CD8-positive, alpha-beta memory T cell (primary cell): ENCODE data around the gene ARHGAP27. TPM values are rescaled to one million over a fixed set of nuclear protein-coding genes. Genes with fewer than 3 reads are reported as not detected.
"Not testable (repeated sequence)": the region's sequence is repeated elsewhere in the genome, so short reads cannot be mapped to it uniquely, and the experiment has no call there.

Experiments
- CTCF ChIA-PET: fragments of 350-600 bp; sonication (Branson Sonifier 250); formaldehyde crosslinking; loops from one replicate; lab custom pipeline; 2021; ENCODE audit warnings: antibody characterized with exemption; lab: Charles Lee
- POLR2A ChIA-PET: fragments of 350-600 bp; sonication (Branson Sonifier 250); formaldehyde crosslinking; loops from one replicate; lab custom pipeline; 2021; ENCODE audit warnings: antibody characterized with exemption; lab: Charles Lee
- DNase-seq, 5 donors: peaks; one replicate each; pipeline versions ENCODE4 v3.0.0 to v3.0.0-alpha.2; 2020 to 2022; ENCODE audit warnings: mixed read lengths in 1 of 5
- H3K27ac ChIP-seq: one replicate; pipeline ENCODE4 v1.7.0; 2013; ENCODE audit warnings: low read depth, mild to moderate bottlenecking, low read length, moderate library complexity
- H3K27me3 ChIP-seq: 2 replicates; pipeline ENCODE4 v1.7.0; 2013; ENCODE audit warnings: low read length, mild to moderate bottlenecking; ENCODE audit not compliant: insufficient read depth, poor library complexity, severe bottlenecking
- H3K36me3 ChIP-seq: 2 replicates; pipeline ENCODE4 v1.7.0; 2013; ENCODE audit warnings: mild to moderate bottlenecking, low read length, moderate library complexity; ENCODE audit not compliant: insufficient read depth
- H3K4me1 ChIP-seq: 2 replicates; pipeline ENCODE4 v1.7.0; 2013; ENCODE audit warnings: mild to moderate bottlenecking, low read length, moderate library complexity; ENCODE audit not compliant: insufficient read depth
- H3K4me3 ChIP-seq: 2 replicates; pipeline ENCODE4 v1.7.0; 2013; ENCODE audit warnings: mild to moderate bottlenecking, low read length
- H3K9me3 ChIP-seq: 2 replicates; pipeline ENCODE4 v1.7.0; 2013; ENCODE audit warnings: mild to moderate bottlenecking, low read length
- H3K27ac Mint-ChIP-seq, 8 donors: one replicate each; pipeline ENCODE4 v1.8.0; 2020 to 2021; ENCODE audit warnings: mixed read lengths in 8 of 8, mild to moderate bottlenecking in 6 of 8, inconsistent platforms in 3 of 8, moderate library complexity in 3 of 8
- H3K27me3 Mint-ChIP-seq, 2 donors: one replicate each; pipeline ENCODE4 v1.8.0; 2020 to 2021; ENCODE audit warnings: mixed read lengths in 2 of 2, mild to moderate bottlenecking in 1 of 2, moderate library complexity in 1 of 2
- H3K36me3 Mint-ChIP-seq, 3 donors: one replicate each; pipeline ENCODE4 v1.8.0; 2020 to 2021; ENCODE audit warnings: mixed read lengths in 3 of 3, inconsistent platforms in 1 of 3, mild to moderate bottlenecking in 1 of 3
- H3K4me1 Mint-ChIP-seq, 3 donors: one replicate each; pipeline ENCODE4 v1.8.0; 2020 to 2021; ENCODE audit warnings: mixed read lengths in 3 of 3, inconsistent platforms in 1 of 3, mild to moderate bottlenecking in 1 of 3
- H3K4me3 Mint-ChIP-seq, 7 donors: one replicate each; pipeline ENCODE4 v1.8.0; 2020 to 2021; ENCODE audit warnings: mixed read lengths in 7 of 7, mild to moderate bottlenecking in 6 of 7, moderate library complexity in 4 of 7, inconsistent platforms in 2 of 7
- H3K9me3 Mint-ChIP-seq, 5 donors: one replicate each; pipeline ENCODE4 v1.8.0; 2020 to 2022; ENCODE audit warnings: mixed read lengths in 5 of 5, mild to moderate bottlenecking in 3 of 5, moderate library complexity in 2 of 5, inconsistent platforms in 1 of 5
- polyA plus RNA-seq: library from polyadenylated mRNA; unstranded; fragments of 300-500 nt; fragmentation: Illumina TruSeq; gene quantifications from one replicate; pipeline ENCODE4 v1.2.3, GENCODE V29; 2021
- total RNA-seq, 2 experiments: library from RNA; stranded (reverse); gene quantifications; one replicate each; pipeline ENCODE4 v1.2.3, GENCODE V29; 2021

Gene ARHGAP27
- total and polyA plus RNA-seq, 3 experiments from 2014 or later = 32.3 to 43.8 (median 39.9) TPM

DNA sequence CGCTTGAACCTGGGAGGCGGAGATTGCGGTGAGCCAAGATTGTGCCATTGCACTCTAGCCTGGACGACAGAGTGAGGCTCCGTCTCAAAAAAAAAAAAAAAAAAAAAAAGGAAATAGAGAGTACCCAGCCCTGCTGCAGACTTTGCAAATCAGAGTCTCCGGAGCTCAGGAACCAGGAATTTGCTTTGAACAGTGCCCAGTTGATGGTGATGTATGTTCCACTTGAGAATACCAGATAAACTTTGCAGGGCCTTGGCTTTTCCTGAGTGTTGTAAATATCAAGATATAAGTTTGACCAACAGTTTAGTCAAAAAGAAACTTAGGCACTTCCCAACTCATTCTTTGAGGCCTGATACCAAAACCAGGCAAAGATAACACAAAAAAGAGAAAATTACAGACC is 85.2 kb downstream of the ARHGAP27 start:
- ChIA-PET CTCF (no interaction called here), POLR2A (no interaction called here)
- H3K27ac Mint-ChIP-seq = no peak overlapping the region

DNA sequence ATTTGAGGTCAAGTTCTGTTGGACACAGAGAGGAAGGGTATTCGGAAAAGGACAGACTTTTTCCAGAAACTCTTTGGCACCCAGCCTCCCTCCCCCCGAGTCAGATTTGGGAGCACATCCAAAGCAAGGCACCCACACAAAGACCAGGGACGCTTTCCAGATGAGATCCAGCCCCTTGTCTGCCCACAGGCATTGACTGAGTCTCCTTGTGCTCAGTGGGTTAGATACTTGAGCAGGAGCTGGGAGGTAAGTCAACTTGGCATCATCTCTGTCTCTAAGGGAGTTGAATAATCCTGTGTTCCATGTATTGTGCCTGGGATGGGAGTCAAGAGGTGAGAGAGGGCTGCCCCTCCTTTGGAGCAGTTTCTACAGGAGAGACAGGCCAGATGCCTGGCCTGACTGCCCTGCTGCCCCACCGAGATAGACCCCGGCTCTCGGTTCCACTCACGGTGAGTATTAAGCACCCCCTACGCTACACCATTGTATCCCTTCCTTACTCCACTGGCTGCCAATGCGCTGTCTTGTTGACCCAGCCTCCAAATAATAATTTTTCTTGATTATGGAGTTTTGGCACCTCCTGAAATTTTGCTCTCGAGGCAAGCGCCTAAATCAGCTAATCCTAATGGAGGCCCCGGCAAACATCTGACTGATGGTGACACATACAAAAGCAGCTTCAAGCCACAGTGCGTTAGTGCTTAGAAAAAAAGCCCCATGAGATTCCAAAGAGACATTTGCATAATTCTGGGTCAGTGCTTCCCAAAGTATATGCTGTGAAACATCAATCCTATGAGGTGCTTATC is 86.3 kb downstream of the ARHGAP27 start:
- H3K36me3 Mint-ChIP-seq = no peaks in the 10 kb centered on the region
- no peaks in the 10 kb centered on the region for H3K4me1 Mint-ChIP-seq
- no peak for DNase-seq
- POLR2A ChIA-PET = no interaction called here
- H3K27me3 Mint-ChIP-seq = peaks cover 0 to 5% of the 10 kb centered on the region in 2 donors
- CTCF ChIA-PET = interaction anchor here (1.1 kb wide), 1 partner anchor 29 kb away, joined by 3 read pairs; the partner anchor contains the start of gene MAP3K14
- H3K36me3 ChIP-seq = no peaks in the 10 kb centered on the region
- H3K9me3 Mint-ChIP-seq = no peaks in the 10 kb centered on the region
- no peaks in the 10 kb centered on the region for H3K4me1 ChIP-seq
- H3K9me3 ChIP-seq = no peaks in the 10 kb centered on the region
- H3K27ac Mint-ChIP-seq = no peak overlapping the region
- H3K4me3 Mint-ChIP-seq = no peak overlapping the region
- H3K4me3 ChIP-seq = no peak overlapping the region
- H3K27ac ChIP-seq = no peak overlapping the region
- no peaks in the 10 kb centered on the region for H3K27me3 ChIP-seq

More for the DNA sequence above, 85.2 kb downstream of the ARHGAP27 start:
- Histone ChIP-seq H3K36me3 (no peaks in the 10 kb centered on the region), H3K27ac (no peak overlapping the region), H3K9me3 (no peaks in the 10 kb centered on the region), H3K27me3 (no peaks in the 10 kb centered on the region), H3K4me3 (no peak overlapping the region), H3K4me1 (no peaks in the 10 kb centered on the region)
- no peak overlapping the region for H3K4me3 Mint-ChIP-seq
- DNase-seq = no peak
- peaks cover 0 to under 1% of the 10 kb centered on the region in 2 donors for H3K27me3 Mint-ChIP-seq
- peaks cover 0 to 5% (median 0%) of the 10 kb centered on the region in 5 donors for H3K9me3 Mint-ChIP-seq
- H3K36me3 Mint-ChIP-seq = no peaks in the 10 kb centered on the region
- H3K4me1 Mint-ChIP-seq = no peaks in the 10 kb centered on the region

- Histone ChIP-seq H3K27ac (no peak overlapping the region), H3K4me3 (no peak overlapping the region), H3K27me3 (no peaks in the 10 kb centered on the region), H3K9me3 (no peaks in the 10 kb centered on the region), H3K4me1 (no peaks in the 10 kb centered on the region), H3K36me3 (no peaks in the 10 kb centered on the region)
- H3K36me3 Mint-ChIP-seq = no peaks in the 10 kb centered on the region
- CTCF ChIA-PET = interaction anchor here (1.0 to 1.1 kb wide), 2 partner anchors 9 to 28 kb away, joined by 3 read pairs; partner anchors contain the start of gene MAP3K14
- H3K4me3 Mint-ChIP-seq = no peak overlapping the region
- no peak for DNase-seq
- no peaks in the 10 kb centered on the region for H3K9me3 Mint-ChIP-seq
- H3K4me1 Mint-ChIP-seq = no peaks in the 10 kb centered on the region
- POLR2A ChIA-PET = no interaction called here
- H3K27me3 Mint-ChIP-seq = peaks cover 0 to 7% of the 10 kb centered on the region in 2 donors
- H3K27ac Mint-ChIP-seq = no peak overlapping the region
These were observed 87.0 kb downstream of the ARHGAP27 start for GRCh38 chr17:45345554-45346215.

- H3K9me3 ChIP-seq = no peaks in the 10 kb centered on the region
- Mint-ChIP-seq H3K9me3 (no peaks in the 10 kb centered on the region), H3K4me3 (no peak overlapping the region), H3K27me3 (peaks cover 0 to 7% of the 10 kb centered on the region in 2 donors), H3K4me1 (no peaks in the 10 kb centered on the region), H3K36me3 (no peaks in the 10 kb centered on the region), H3K27ac (no peak overlapping the region)
- DNase-seq = no peak
- no peaks in the 10 kb centered on the region for H3K36me3 ChIP-seq
- no peak overlapping the region for H3K4me3 ChIP-seq
- no peaks in the 10 kb centered on the region for H3K27me3 ChIP-seq
- POLR2A ChIA-PET = no interaction called here
- no peaks in the 10 kb centered on the region for H3K4me1 ChIP-seq
- no peak overlapping the region for H3K27ac ChIP-seq
- CTCF ChIA-PET = interaction anchor here (1.0 to 1.1 kb wide), 2 partner anchors 9 to 28 kb away, joined by 3 read pairs; partner anchors contain the start of gene MAP3K14
These were observed 87.5 kb downstream of the ARHGAP27 start for GRCh38 chr17:45345246-45345553.

DNA sequence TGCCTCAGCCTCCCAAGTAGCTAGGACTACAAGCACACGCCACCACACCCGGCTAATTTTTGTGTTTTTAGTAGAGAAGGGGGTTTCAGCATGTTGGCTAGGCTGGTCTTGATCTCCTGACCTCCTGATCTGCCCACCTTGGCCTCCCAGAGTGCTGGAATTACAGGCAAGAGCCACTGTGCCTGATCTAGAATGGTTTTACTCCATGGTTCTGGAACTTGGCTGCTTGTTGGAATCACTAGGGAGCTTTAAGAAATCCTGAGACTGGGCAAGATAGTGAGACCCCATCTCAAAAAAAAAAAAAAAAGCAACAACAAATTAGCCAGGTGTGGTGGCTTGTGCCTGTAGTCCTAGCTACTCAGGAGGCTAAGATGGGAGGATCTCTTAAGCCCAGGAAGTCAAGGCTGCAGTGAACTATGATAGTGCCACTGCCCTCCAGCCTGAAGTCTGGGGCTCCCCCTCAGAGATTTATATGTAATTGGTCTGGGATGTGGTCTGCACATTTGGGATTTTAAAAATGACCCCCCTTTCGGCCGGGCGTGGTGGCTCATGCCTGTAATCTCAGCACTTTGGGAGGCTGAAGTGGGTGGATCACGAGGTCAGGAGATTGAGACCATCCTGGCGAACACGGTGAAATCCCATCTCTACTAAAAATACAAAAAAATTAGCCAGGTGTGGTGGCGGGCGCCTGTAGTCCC is 88.6 kb downstream of the ARHGAP27 start:
- H3K9me3 ChIP-seq, H3K27me3 Mint-ChIP-seq, H3K36me3 ChIP-seq, H3K4me3 Mint-ChIP-seq, H3K27me3 ChIP-seq, H3K4me1 Mint-ChIP-seq, H3K9me3 Mint-ChIP-seq, H3K27ac Mint-ChIP-seq, H3K4me1 ChIP-seq, POLR2A ChIA-PET, H3K27ac ChIP-seq, DNase-seq, H3K36me3 Mint-ChIP-seq, H3K4me3 ChIP-seq: not testable (repeated sequence)
- CTCF ChIA-PET = interaction anchor here (0.8 kb wide), 1 partner anchor 41 kb away, joined by 3 read pairs; no protein-coding TSS in a partner anchor

Other genes with a start within 250 kb of the ARHGAP27 start
- gene FMNL1, start 211.0 kb downstream of the ARHGAP27 start, total RNA-seq = 100 to 1,000 TPM; 260 to 265 TPM
- 58.6 TPM for gene FMNL1, start 211.0 kb downstream of the ARHGAP27 start, polyA plus RNA-seq
- gene SPATA32, start 170.8 kb downstream of the ARHGAP27 start, total RNA-seq = under 1 TPM in 1 of 2 experiments, not detected in 1; 0.15 TPM
- 0.33 TPM for gene SPATA32, start 170.8 kb downstream of the ARHGAP27 start, polyA plus RNA-seq
- gene MAP3K14, start 115.8 kb downstream of the ARHGAP27 start, total RNA-seq = 10 to 100 TPM; 60.2 to 62.4 TPM
- gene MAP3K14, start 115.8 kb downstream of the ARHGAP27 start, polyA plus RNA-seq = 9.0 TPM
- gene PLEKHM1, start 57.9 kb upstream of the ARHGAP27 start, total RNA-seq = 10 to 100 TPM; 32.0 to 32.4 TPM
- 17.3 TPM for gene PLEKHM1, start 57.9 kb upstream of the ARHGAP27 start, polyA plus RNA-seq